WTC11 (cell line): Measurements from ENCODE around the gene ALOX15. TPM values are rescaled to one million over a fixed set of nuclear protein-coding genes. Genes with fewer than 3 reads are reported as not detected.

Experiments used
- ATAC-seq: fragments of 200-7000 bp; cut with Tn5 transposase; 2 replicates; pipeline ENCODE4 v1.10.0; 2021; ENCODE audit warnings: mild to moderate bottlenecking, moderate library complexity
- CTCF ChIA-PET: fragments of 300-600 bp; sonication (Branson Sonifier 250); formaldehyde crosslinking; loops from one replicate; lab custom pipeline; 2021; ENCODE audit warnings: antibody characterized with exemption; lab: Charles Lee
- POLR2A ChIA-PET: fragments of 350-600 bp; sonication (Branson Sonifier 250); formaldehyde crosslinking; loops from one replicate; lab custom pipeline; 2021; ENCODE audit warnings: antibody characterized with exemption; lab: Charles Lee
- DNase-seq: peaks from one replicate; pipeline ENCODE4 v3.0.0; 2021; ENCODE audit warnings: low spot score
- H3K27ac Mint-ChIP-seq: 2 replicates; pipeline ENCODE4 v1.8.0; 2021; ENCODE audit warnings: mixed read lengths
- H3K27me3 Mint-ChIP-seq: 2 replicates; pipeline ENCODE4 v1.8.0; 2021; ENCODE audit warnings: low read depth, mild to moderate bottlenecking, moderate library complexity, mixed read lengths
- H3K36me3 Mint-ChIP-seq: 2 replicates; pipeline ENCODE4 v1.8.0; 2021; ENCODE audit warnings: mixed read lengths
- H3K4me1 Mint-ChIP-seq: 2 replicates; pipeline ENCODE4 v1.8.0; 2022; ENCODE audit warnings: mixed read lengths
- H3K4me3 Mint-ChIP-seq: 2 replicates; pipeline ENCODE4 v1.8.0; 2021; ENCODE audit warnings: mild to moderate bottlenecking, moderate library complexity, mixed read lengths
- H3K9me3 Mint-ChIP-seq: 2 replicates; pipeline ENCODE4 v1.8.0; 2021; ENCODE audit warnings: mixed read lengths
- ATF1 ChIP-seq: sonication (generic); formaldehyde crosslinking; IDR thresholded peaks from 2 replicates; pipeline ENCODE4 v1.8.1; 2023; ENCODE audit warnings: mild to moderate bottlenecking, moderate library complexity, missing genetic modification reagents
- FOXJ3 ChIP-seq: sonication (generic); formaldehyde crosslinking; IDR thresholded peaks from 2 replicates; pipeline ENCODE4 v1.9.0; 2021; ENCODE audit warnings: missing genetic modification reagents, mild to moderate bottlenecking, borderline replicate concordance
- HMGXB4 ChIP-seq: sonication (generic); formaldehyde crosslinking; IDR thresholded peaks from 2 replicates; pipeline ENCODE4 v1.8.1; 2023; ENCODE audit warnings: mild to moderate bottlenecking, moderate library complexity, missing genetic modification reagents
- JAZF1 ChIP-seq: fragments of 250-450 bp; sonication (Bioruptor Pico); IDR thresholded peaks from 2 replicates; pipeline ENCODE4 v1.9.0; 2021; ENCODE audit warnings: moderate library complexity, mild to moderate bottlenecking, inconsistent platforms
- JUN ChIP-seq: sonication (generic); formaldehyde crosslinking; IDR thresholded peaks from 2 replicates; pipeline ENCODE4 v1.8.0; 2023; ENCODE audit warnings: mild to moderate bottlenecking, missing genetic modification reagents
- NFYB ChIP-seq: sonication (generic); formaldehyde crosslinking; conservative IDR thresholded peaks from 2 replicates; pipeline ENCODE4 v1.8.0; 2022; ENCODE audit warnings: low read depth, missing genetic modification reagents
- NR3C1 ChIP-seq: sonication (generic); formaldehyde crosslinking; conservative IDR thresholded peaks from 2 replicates; pipeline ENCODE4 v1.8.1; 2023; ENCODE audit warnings: low read depth, mild to moderate bottlenecking, missing genetic modification reagents
- SMAD4 ChIP-seq: sonication (generic); formaldehyde crosslinking; IDR thresholded peaks from 2 replicates; pipeline ENCODE4 v1.8.0; 2022; ENCODE audit warnings: mild to moderate bottlenecking, missing genetic modification reagents
- STAT6 ChIP-seq: sonication (generic); formaldehyde crosslinking; conservative IDR thresholded peaks from 2 replicates; pipeline ENCODE4 v1.8.1; 2023; ENCODE audit warnings: mild to moderate bottlenecking, low read depth, missing genetic modification reagents, moderate library complexity
- ZBTB21 ChIP-seq: sonication (generic); formaldehyde crosslinking; IDR thresholded peaks from 2 replicates; pipeline ENCODE4 v1.8.1; 2023; ENCODE audit warnings: mild to moderate bottlenecking, missing genetic modification reagents, borderline replicate concordance
- ZNF263 ChIP-seq: sonication (generic); formaldehyde crosslinking; IDR thresholded peaks from 2 replicates; pipeline ENCODE4 v1.8.1; 2022; ENCODE audit warnings: low read depth, mild to moderate bottlenecking, moderate library complexity, missing genetic modification reagents
- ZNF423 ChIP-seq: fragments of 250-450 bp; sonication (Bioruptor Pico); IDR thresholded peaks from 2 replicates; pipeline ENCODE4 v2.1.2; 2022; ENCODE audit warnings: mild to moderate bottlenecking, moderate library complexity
- ZNF425 ChIP-seq: fragments of 250-450 bp; sonication (Bioruptor Pico); conservative IDR thresholded peaks from 2 replicates; pipeline ENCODE4 v1.9.0; 2021; ENCODE audit warnings: mild to moderate bottlenecking
- total RNA-seq: library from RNA; stranded (reverse); gene quantifications from 3 replicates; pipeline ENCODE4 v1.2.3, GENCODE V29; 2021
- TF ChIP-seq, protein P1 (sequence below): fragments of 250-450 bp; sonication (Bioruptor Pico); IDR thresholded peaks from 2 replicates; pipeline ENCODE4 v1.8.0; 2021; ENCODE audit warnings: mild to moderate bottlenecking
- TF ChIP-seq, protein P2 (sequence below): sonication (generic); formaldehyde crosslinking; IDR thresholded peaks from 2 replicates; pipeline ENCODE4 v1.8.0; 2023; ENCODE audit warnings: mild to moderate bottlenecking, missing genetic modification reagents
- TF ChIP-seq, protein P3 (sequence below): sonication (generic); formaldehyde crosslinking; IDR thresholded peaks from 2 replicates; pipeline ENCODE4 v1.8.0; 2022; ENCODE audit warnings: mild to moderate bottlenecking, missing genetic modification reagents

The ALOX15 gene
- total RNA-seq, 1 experiment from 2014 or later: 0.50 TPM

DNA sequence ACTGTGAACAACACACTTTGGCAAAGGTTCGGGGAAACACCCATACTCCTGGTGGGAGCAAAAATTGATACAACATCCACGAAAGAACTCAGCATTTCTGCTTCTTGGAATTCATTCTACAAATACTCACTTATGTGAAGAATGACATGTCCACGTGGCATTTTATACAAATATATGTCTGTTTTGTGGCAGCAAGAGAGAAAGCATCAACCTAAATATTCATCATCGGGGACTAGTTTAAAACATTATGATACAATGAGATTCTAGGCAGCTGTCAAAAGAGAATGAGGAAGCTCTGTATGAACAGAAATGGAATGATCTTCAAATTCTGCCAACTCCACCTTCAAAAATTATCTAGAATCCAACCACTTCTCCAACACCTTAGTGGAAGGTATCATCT is 25.7 kb upstream of the ALOX15 start:
- H3K27ac Mint-ChIP-seq: peak overlapping the region; percentile 35; the same call in 1 of the 2 replicates
- H3K27me3 Mint-ChIP-seq: no peaks in the 10 kb centered on the region
- DNase-seq: no peak
- no peak overlapping the region for H3K4me3 Mint-ChIP-seq
- CTCF ChIA-PET: no interaction called here
- TF ChIP-seq, protein P1, sequence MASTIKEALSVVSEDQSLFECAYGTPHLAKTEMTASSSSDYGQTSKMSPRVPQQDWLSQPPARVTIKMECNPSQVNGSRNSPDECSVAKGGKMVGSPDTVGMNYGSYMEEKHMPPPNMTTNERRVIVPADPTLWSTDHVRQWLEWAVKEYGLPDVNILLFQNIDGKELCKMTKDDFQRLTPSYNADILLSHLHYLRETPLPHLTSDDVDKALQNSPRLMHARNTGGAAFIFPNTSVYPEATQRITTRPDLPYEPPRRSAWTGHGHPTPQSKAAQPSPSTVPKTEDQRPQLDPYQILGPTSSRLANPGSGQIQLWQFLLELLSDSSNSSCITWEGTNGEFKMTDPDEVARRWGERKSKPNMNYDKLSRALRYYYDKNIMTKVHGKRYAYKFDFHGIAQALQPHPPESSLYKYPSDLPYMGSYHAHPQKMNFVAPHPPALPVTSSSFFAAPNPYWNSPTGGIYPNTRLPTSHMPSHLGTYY (CRISPR knock-in tag): no peak
- TF ChIP-seq HMGXB4 (CRISPR knock-in tag) (no peak), ATF1 (CRISPR knock-in tag) (no peak), FOXJ3 (CRISPR knock-in tag) (no peak), JAZF1 (CRISPR knock-in tag) (no peak)
- TF ChIP-seq, all 79 proteins: peak for 0
- POLR2A ChIA-PET: no interaction called here
- ATAC-seq: no peak
- peaks cover 14% of the 10 kb centered on the region for H3K36me3 Mint-ChIP-seq
- peaks cover 13% of the 10 kb centered on the region for H3K4me1 Mint-ChIP-seq
- no peaks in the 10 kb centered on the region for H3K9me3 Mint-ChIP-seq

DNA sequence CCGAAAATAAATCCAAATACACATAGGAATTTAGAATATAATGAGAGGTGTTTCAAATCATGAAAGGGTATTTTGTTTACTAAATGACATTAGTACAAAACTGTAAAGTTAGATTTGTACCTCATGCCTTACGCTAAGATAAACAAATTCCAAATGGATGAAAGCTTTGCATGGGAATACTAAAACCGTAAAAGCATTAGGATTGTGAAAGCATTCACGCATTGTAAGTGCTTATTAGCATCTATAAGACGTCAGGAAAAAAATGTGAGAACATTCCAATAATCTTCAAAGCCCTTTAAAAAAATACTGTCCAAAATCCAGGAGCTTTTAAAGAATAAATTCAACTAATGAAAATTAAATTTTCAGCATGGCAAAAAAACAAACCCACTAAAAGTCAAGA is 24.8 kb upstream of the ALOX15 start:
- CTCF ChIA-PET: no interaction called here
- Mint-ChIP-seq H3K4me3 (no peak overlapping the region), H3K9me3 (no peaks in the 10 kb centered on the region), H3K27me3 (no peaks in the 10 kb centered on the region; the same call in 1 of the 2 replicates), H3K27ac (no peak overlapping the region), H3K4me1 (peaks cover 13% of the 10 kb centered on the region), H3K36me3 (peaks cover 9% of the 10 kb centered on the region)
- POLR2A ChIA-PET: no interaction called here
- TF ChIP-seq ZBTB21 (CRISPR knock-in tag) (no peak), ZNF263 (CRISPR knock-in tag) (no peak), ZNF425 (no peak), NR3C1 (CRISPR knock-in tag) (no peak), STAT6 (CRISPR knock-in tag) (no peak), SMAD4 (CRISPR knock-in tag) (no peak), HMGXB4 (CRISPR knock-in tag) (no peak), ZNF423 (CRISPR knock-in tag) (no peak), JUN (CRISPR knock-in tag) (no peak), NFYB (CRISPR knock-in tag) (no peak)
- TF ChIP-seq, protein P2, sequence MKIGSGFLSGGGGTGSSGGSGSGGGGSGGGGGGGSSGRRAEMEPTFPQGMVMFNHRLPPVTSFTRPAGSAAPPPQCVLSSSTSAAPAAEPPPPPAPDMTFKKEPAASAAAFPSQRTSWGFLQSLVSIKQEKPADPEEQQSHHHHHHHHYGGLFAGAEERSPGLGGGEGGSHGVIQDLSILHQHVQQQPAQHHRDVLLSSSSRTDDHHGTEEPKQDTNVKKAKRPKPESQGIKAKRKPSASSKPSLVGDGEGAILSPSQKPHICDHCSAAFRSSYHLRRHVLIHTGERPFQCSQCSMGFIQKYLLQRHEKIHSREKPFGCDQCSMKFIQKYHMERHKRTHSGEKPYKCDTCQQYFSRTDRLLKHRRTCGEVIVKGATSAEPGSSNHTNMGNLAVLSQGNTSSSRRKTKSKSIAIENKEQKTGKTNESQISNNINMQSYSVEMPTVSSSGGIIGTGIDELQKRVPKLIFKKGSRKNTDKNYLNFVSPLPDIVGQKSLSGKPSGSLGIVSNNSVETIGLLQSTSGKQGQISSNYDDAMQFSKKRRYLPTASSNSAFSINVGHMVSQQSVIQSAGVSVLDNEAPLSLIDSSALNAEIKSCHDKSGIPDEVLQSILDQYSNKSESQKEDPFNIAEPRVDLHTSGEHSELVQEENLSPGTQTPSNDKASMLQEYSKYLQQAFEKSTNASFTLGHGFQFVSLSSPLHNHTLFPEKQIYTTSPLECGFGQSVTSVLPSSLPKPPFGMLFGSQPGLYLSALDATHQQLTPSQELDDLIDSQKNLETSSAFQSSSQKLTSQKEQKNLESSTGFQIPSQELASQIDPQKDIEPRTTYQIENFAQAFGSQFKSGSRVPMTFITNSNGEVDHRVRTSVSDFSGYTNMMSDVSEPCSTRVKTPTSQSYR (CRISPR knock-in tag): no peak
- TF ChIP-seq, protein P3, sequence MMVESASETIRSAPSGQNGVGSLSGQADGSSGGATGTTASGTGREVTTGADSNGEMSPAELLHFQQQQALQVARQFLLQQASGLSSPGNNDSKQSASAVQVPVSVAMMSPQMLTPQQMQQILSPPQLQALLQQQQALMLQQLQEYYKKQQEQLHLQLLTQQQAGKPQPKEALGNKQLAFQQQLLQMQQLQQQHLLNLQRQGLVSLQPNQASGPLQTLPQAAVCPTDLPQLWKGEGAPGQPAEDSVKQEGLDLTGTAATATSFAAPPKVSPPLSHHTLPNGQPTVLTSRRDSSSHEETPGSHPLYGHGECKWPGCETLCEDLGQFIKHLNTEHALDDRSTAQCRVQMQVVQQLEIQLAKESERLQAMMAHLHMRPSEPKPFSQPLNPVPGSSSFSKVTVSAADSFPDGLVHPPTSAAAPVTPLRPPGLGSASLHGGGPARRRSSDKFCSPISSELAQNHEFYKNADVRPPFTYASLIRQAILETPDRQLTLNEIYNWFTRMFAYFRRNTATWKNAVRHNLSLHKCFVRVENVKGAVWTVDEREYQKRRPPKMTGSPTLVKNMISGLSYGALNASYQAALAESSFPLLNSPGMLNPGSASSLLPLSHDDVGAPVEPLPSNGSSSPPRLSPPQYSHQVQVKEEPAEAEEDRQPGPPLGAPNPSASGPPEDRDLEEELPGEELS: no peak
- ATAC-seq (no peak), DNase-seq (no peak)
